Suprapubic skin (tissue), 3 donors: ENCODE results near the gene BRPF3.

Source experiments
- CTCF ChIP-seq, 2 donors: fragments of 200-600 bp in 1 of 2; fragments of 450-650 bp in 1 of 2; sonication (generic) in 1 of 2; IDR thresholded peaks; one replicate each; pipeline ENCODE4 v1.5.1; 2016 to 2019; ENCODE audit warnings: antibody characterized with exemption in 2 of 2, mild to moderate bottlenecking in 1 of 2, moderate library complexity in 1 of 2
- POLR2A ChIP-seq, 2 donors: fragments of 450-650 bp; IDR thresholded peaks; one replicate each; pipeline ENCODE4 v1.6.1; 2017; ENCODE audit warnings: antibody characterized with exemption in 2 of 2, mild to moderate bottlenecking in 2 of 2, moderate library complexity in 2 of 2

GRCh38 chr6:36266913-36267644, 70.5 kb downstream of the BRPF3 start:
- no peak for TF ChIP-seq CTCF (IDR thresholded peaks at IDR 0.05)
- no peak for TF ChIP-seq POLR2A (IDR thresholded peaks at IDR 0.05)
